Cardiac muscle cell (in vitro differentiated cells and primary cell): ENCODE data around the gene ASIC4. TPM values are rescaled to one million over a fixed set of nuclear protein-coding genes. Genes with fewer than 3 reads are reported as not detected.

Experiments used
- DNase-seq, 2 donors: peaks; one replicate each; pipeline versions ENCODE4 v3.0.0 to v3.0.0-alpha.2; 2010 to 2017; ENCODE audit warnings: low read depth in 1 of 2, low spot score in 1 of 2
- H3K27ac ChIP-seq: fragments of 200-600 bp; sonication (generic); 2 replicates; pipeline ENCODE4 v1.5.1; 2016
- H3K27me3 ChIP-seq: fragments of 200-600 bp; sonication (generic); 2 replicates; pipeline ENCODE4 v1.6.0; 2016; ENCODE audit warnings: control low read depth
- H3K36me3 ChIP-seq: fragments of 200-600 bp; sonication (generic); 2 replicates; pipeline ENCODE4 v1.5.1; 2016; ENCODE audit warnings: control low read depth
- H3K4me1 ChIP-seq: fragments of 200-600 bp; sonication (generic); 2 replicates; pipeline ENCODE4 v1.8.1; 2017; ENCODE audit warnings: low read depth, mild to moderate bottlenecking, mixed run types
- H3K4me3 ChIP-seq: fragments of 200-600 bp; sonication (generic); 2 replicates; pipeline ENCODE4 v1.5.1; 2016; ENCODE audit warnings: mild to moderate bottlenecking
- H3K9me3 ChIP-seq: fragments of 200-600 bp; sonication (generic); 2 replicates; pipeline ENCODE4 v1.5.1; 2017; ENCODE audit warnings: low read depth, mild to moderate bottlenecking, control low read depth
- CTCF ChIP-seq: IDR thresholded peaks from 2 replicates; pipeline ENCODE4 v1.5.1; 2012; ENCODE audit warnings: low read depth, mild to moderate bottlenecking, low read length
- polyA plus RNA-seq: library from polyadenylated mRNA; unstranded; fragments of >200 nt; fragmentation: Nextera tagmentation; extraction: Ambion mirVana; gene quantifications from 2 replicates; pipeline ENCODE4 v1.2.1, GENCODE V29; 2016
- total RNA-seq: library from RNA; depleted of rRNA; stranded (reverse); fragments of >200 nt; gene quantifications from 2 replicates; pipeline ENCODE4 v1.2.3, GENCODE V29; 2016

The ASIC4 gene
- total RNA-seq (6.4 and 9.5 TPM in 2 replicates), polyA plus RNA-seq (3.3 and 4.3 TPM in 2 replicates)

- H3K27me3 ChIP-seq, result no peaks in the 10 kb centered on the region
- H3K4me3 ChIP-seq, result peak within 1 kb of the TSS; percentile 11
- peaks cover 59% of the 10 kb centered on the region for H3K4me1 ChIP-seq
- no peak for TF ChIP-seq CTCF
- H3K36me3 ChIP-seq, result no peaks in the 10 kb centered on the region
- H3K27ac ChIP-seq, result peak within 1 kb of the TSS; percentile 38
- H3K9me3 ChIP-seq, result no peaks in the 10 kb centered on the region
- DNase-seq, result peak; percentile 21 to 62
Observed at GRCh38 chr2:219514196-219514761, at the start of gene ASIC4. Gene ASIC4 (plus strand): TSS chr2:219514482. CDS start chr2:219514725, 243 bp downstream.

GRCh38 chr2:219465659-219466561 is 48.4 kb upstream of the ASIC4 start:
- Histone ChIP-seq H3K36me3 (peaks cover 53% of the 10 kb centered on the region), H3K4me1 (peaks cover 33% of the 10 kb centered on the region), H3K9me3 (no peaks in the 10 kb centered on the region), H3K27me3 (no peaks in the 10 kb centered on the region), H3K27ac (peak overlapping the region; percentile 55), H3K4me3 (no peak overlapping the region)
- DNase-seq, result no peak
- TF ChIP-seq CTCF, result no peak

GRCh38 chr2:219466816-219467735 is 47.2 kb upstream of the ASIC4 start:
- no peak for DNase-seq
- Histone ChIP-seq H3K4me3 (no peak overlapping the region), H3K27me3 (no peaks in the 10 kb centered on the region), H3K9me3 (no peaks in the 10 kb centered on the region), H3K4me1 (peaks cover 22% of the 10 kb centered on the region), H3K27ac (peak overlapping the region; percentile 55), H3K36me3 (peaks cover 49% of the 10 kb centered on the region)
- no peak for TF ChIP-seq CTCF

GRCh38 chr2:219467736-219468075 is 46.6 kb upstream of the ASIC4 start:
- H3K36me3 ChIP-seq, result peaks cover 44% of the 10 kb centered on the region

More at GRCh38 chr2:219467736-219468075, 46.6 kb upstream of the ASIC4 start:
- Histone ChIP-seq H3K27me3 (no peaks in the 10 kb centered on the region), H3K27ac (peak overlapping the region; percentile 55), H3K4me3 (no peak overlapping the region), H3K4me1 (peaks cover 21% of the 10 kb centered on the region), H3K9me3 (no peaks in the 10 kb centered on the region)
- no peak for DNase-seq
- no peak for TF ChIP-seq CTCF
